ENCODE data around the gene LGI4.
"Not testable (repeated sequence)": the region's sequence is repeated elsewhere in the genome, so short reads cannot be mapped to it uniquely, and the experiment has no call there.

LGI4 gene

GRCh38 chr19:35105047-35105410, 29.8 kb downstream of the LGI4 start:
- no peak for DNase-seq

- no peak for DNase-seq
These were observed 30.5 kb downstream of the LGI4 start for GRCh38 chr19:35104361-35104760.

GRCh38 chr19:35103614-35104013, 31.2 kb downstream of the LGI4 start:
- not testable (repeated sequence) for DNase-seq

- not testable (repeated sequence) for DNase-seq
These were observed 32.9 kb downstream of the LGI4 start for GRCh38 chr19:35101949-35102348.

- no peak for DNase-seq
These were observed 34.0 kb downstream of the LGI4 start for GRCh38 chr19:35100588-35101533.

- DNase-seq = no peak
These were observed 35.0 kb downstream of the LGI4 start for GRCh38 chr19:35099897-35100275.

GRCh38 chr19:35099155-35099896, 35.5 kb downstream of the LGI4 start:
- DNase-seq = no peak

GRCh38 chr19:35098413-35099049, 36.3 kb downstream of the LGI4 start:
- DNase-seq = no peak

- no peak for DNase-seq
These were observed 39.0 kb downstream of the LGI4 start for GRCh38 chr19:35095667-35096368.

- no peak for DNase-seq
These were observed 40.2 kb downstream of the LGI4 start for GRCh38 chr19:35094656-35095055.

- DNase-seq = no peak
These were observed 40.8 kb downstream of the LGI4 start for GRCh38 chr19:35093941-35094647.

GRCh38 chr19:35093430-35093829, 41.4 kb downstream of the LGI4 start:
- DNase-seq = no peak

- DNase-seq = peak; percentile 61
These were observed 44.2 kb downstream of the LGI4 start for GRCh38 chr19:35090506-35091214.

GRCh38 chr19:35090160-35090505, 44.7 kb downstream of the LGI4 start:
- no peak for DNase-seq

GRCh38 chr19:35089554-35089953, 45.3 kb downstream of the LGI4 start:
- no peak for DNase-seq

- DNase-seq = no peak
These were observed 46.5 kb downstream of the LGI4 start for GRCh38 chr19:35088131-35088913.

GRCh38 chr19:35087393-35087792, 47.5 kb downstream of the LGI4 start:
- DNase-seq = no peak

GRCh38 chr19:35086455-35086854, 48.4 kb downstream of the LGI4 start:
- DNase-seq = no peak

- DNase-seq = no peak
These were observed 48.9 kb downstream of the LGI4 start for GRCh38 chr19:35085947-35086346.

- DNase-seq = no peak
These were observed 50.4 kb downstream of the LGI4 start for GRCh38 chr19:35084509-35084762.

Measured in CD4-positive, alpha-beta T cell treated with Interleukin-17A for 1 hour (primary cell).